Measurements from ENCODE around the gene ARRB1.

GRCh38 chr11:75334402-75334891 is 17.0 kb downstream of the ARRB1 start:
- TF ChIP-seq CTCF (IDR thresholded peaks at IDR 0.05) (no peak), EZH2 (IDR thresholded peaks at IDR 0.05) (no peak)

Measured in neural progenitor cell (in vitro differentiated cells).